Keratinocyte (primary cell): ENCODE data around the gene SIX3.
A peak's percentile ranks its signal among the peaks of the same experiment; 100 is the strongest.

Source experiments
- CTCF ChIP-seq, 3 experiments: IDR thresholded peaks in 1 of 3; conservative IDR thresholded peaks in 1 of 3; optimal IDR thresholded peaks in 1 of 3; 2 replicates in 2 of 3; 3 replicates in 1 of 3; pipeline versions ENCODE3 to v1.5.1; 2011; ENCODE audit warnings: low read length in 3 of 3, mild to moderate bottlenecking in 3 of 3, moderate library complexity in 2 of 3, control low read depth in 1 of 3, inconsistent platforms in 1 of 3; ENCODE audit not compliant: insufficient read depth in 2 of 3; ENCODE audit errors: extremely low read depth in 1 of 3
- EZH2 ChIP-seq: IDR thresholded peaks from one replicate; pipeline ENCODE4 v1.6.1; 2012; ENCODE audit warnings: inconsistent platforms, mild to moderate bottlenecking, low read length, moderate library complexity

GRCh38 chr2:44951124-44951523, 9.6 kb downstream of the SIX3 start:
- TF ChIP-seq CTCF (optimal IDR thresholded peaks at IDR 0.05 in 1 of 3, IDR thresholded peaks at IDR 0.05 in 1 of 3, conservative IDR thresholded peaks at IDR 0.05 in 1 of 3; ENCODE audit: extremely low read depth in 1 of 3, insufficient read depth in 2 of 3, low read length in 3 of 3): no peak
- peak; percentile 49 for TF ChIP-seq EZH2
